GDM1 (cell line): ENCODE measurements around the gene PCARE.

Experiments used
- DNase-seq: peaks from one replicate; lab custom pipeline; 2025; lab: John Stamatoyannopoulos, UW

PCARE gene

DNA sequence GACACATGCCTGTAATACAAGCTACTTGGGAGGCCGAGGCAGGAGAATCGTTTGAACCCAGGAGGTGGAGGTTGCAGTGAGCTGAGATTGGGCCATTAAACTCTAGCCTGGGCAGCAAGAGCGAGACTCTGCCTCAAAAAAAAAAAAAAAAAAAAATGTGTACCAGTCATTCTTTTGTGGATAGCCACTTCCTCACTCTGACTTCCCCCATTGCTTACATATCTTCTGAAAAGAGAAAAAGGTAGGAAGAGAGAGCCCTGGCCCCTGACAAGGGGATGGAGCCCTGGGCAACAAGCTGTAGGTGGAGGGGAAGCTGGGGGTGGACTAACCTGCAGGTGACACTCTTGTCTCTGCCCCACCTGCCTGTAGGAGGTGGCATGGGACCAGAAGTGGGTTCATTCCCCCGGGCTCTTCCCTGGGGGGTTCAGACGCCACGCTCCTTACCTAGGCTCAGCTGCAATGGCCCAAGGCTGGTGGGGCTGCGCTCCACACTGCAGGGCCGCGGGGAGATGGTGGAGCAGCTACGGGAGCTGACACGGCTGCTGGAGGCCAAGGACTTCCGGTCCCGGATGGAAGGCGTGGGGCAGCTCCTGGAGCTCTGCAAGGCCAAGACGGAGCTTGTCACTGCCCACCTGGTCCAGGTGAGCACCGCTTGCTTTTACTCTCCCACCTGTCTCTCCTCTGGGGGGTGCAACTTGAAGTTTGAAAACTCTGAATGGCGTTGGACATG lies 39.1 kb downstream of the PCARE start:
- DNase-seq, result no peak

DNA sequence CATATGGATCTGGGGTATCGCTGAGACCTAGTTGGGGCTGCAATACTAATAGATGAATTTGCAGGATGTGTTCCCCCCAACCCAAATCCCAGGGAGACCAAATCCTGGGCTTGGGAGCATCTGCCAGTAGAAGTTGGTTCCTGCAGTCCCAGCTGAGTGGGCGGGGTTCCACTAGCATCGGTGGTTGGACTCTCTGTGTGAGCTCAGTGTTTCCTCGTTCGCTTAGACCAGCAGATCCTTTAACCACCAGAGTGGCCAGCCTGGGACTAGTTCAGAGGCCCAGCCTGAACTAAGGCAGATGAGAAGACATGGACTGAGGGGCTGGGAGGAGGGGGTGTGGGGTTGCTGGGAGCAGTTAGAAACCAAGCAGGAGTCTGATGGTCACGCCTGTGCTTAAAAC lies 40.7 kb downstream of the PCARE start:
- DNase-seq, result no peak

DNA sequence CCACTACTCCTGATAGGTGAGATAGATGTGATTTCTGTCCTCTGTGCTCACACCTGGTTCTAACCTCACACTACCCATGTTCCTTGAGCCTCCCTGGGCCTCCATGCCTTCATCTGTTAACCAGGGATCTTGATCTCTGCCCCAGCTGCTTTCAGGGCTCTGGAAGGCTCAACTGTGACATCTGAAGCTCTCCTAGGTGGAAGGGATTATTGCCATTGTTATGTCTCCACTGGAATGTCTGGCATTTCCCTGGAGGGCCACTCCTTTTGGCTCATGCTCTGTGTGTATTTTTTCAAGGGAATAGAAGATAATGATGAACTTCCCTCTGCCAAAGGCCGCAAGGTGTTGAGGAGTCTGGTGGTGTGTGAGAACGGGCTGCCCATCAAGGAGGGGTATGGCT lies 41.2 kb downstream of the PCARE start:
- DNase-seq, result no peak

DNA sequence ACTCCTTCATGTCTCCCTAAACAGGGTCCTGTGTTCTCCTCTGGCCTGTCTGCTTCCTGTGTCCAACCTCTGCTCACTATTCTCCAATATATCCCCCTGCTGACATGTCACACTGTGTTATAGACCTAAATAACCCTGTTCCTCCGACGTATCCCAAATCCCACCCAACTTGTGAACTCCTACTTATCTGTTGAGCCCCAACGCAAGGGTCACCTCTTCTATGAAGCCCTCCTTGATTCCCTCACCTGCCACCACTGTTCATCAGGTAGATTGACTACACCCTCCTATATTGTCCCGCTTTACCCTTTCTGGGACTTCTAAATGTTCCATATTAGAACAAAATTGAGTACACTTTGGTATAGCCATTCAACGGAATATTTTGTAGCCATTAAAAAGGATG lies 42.1 kb downstream of the PCARE start:
- no peak for DNase-seq

DNA sequence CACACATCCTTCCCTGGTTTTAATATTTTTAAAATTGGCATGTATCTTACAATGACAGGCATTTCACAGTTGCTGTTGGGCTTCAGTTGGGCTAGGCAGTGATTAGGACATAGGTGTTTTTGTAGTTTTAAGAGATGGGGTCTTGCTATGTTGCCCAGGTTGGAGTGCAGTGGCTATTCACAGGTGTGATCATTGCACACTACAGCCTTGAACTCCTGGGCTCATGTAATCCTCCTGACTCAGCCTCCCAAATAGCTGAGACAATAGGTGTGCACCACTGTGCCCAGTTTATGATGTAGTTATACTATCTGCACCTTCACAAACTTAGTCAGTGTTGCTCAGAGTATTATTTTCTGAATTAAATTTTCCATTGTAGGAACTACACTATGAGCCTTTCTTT lies 43.3 kb downstream of the PCARE start:
- DNase-seq, result no peak

DNA sequence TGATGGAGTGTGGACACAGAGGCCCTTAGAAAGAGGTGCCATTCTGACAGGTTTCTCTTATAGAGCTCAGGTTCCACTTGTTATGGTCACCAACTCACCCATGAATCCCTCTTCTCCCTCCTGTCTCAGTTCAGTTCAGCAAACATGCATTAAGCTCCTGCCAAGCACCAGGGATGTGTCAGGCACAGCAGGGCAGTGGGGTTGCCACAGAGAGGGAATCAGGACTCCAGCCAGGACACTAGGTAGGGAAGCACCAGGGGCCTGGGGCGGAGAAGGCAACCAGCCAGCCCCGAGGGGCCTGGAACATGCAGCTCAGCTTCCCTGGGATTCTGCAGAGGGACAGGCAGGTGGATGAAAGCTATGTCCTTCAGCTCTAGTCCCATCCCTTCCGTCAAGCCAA lies 48.6 kb downstream of the PCARE start:
- DNase-seq, result no peak

DNA sequence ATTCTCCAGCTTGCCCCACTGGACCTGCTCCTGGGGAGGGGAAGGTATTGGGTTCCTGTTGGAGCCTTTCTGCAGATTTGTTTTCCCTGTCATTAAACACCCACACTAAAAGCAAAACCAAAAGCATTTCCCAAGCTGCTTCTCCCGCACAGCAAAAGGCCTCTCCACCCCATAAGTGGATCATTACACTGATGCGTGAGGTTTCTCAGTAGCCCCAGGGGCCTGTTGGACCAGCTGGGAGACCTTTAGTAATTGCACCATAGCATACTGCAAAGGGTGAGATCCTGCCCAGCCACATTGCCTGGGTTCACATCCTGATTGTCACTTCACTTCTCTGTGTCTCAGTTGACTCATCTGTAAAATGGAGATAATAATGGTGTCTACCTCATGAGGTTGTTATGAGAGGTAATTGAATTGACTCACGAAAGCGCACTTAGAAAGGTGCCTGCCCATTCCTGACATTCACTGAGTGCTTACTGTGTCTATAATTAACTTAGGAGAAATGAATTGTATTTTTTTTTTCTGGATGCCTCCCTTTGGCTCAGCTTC lies 49.4 kb downstream of the PCARE start:
- no peak for DNase-seq

DNA sequence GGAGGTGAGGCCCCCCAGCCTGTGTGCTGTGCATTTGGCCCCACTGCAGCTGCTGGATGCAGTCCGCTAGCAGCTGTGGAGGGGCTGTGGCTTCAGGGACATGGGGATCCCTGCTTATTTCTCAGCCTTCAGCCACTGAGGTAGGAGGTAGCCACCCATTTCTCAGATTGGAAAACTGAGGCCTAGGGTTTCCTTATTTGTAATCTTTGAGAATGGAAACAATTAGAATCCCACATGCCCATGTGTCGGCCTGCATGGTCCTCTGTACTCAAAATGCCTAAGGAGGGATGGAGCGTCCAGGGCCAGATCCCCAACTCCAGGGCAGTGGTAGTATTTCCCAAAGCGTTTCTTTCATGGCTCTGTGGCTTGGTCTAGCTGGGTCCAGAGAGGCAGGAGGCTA lies 51.1 kb downstream of the PCARE start:
- DNase-seq, result no peak

DNA sequence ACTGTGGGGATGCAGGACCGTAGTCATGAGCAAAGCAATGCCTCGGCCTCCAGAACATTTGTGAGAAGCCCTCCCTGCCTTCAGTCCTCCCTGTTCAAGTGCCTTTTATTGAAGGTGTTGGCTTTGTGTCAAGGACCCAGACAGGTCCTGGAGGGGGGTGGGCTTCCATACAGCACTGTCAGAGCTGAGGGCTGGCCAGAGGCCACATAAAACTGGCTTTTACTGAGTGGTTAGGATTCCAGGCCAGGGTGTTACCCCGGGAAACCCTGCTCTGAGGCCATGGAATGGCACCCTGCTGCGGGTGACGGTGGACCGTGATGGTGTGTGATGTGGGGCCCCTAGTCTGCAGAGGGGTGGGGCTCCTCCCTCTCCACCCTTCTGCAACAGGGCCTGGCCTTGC lies 51.6 kb downstream of the PCARE start:
- DNase-seq, result no peak

DNA sequence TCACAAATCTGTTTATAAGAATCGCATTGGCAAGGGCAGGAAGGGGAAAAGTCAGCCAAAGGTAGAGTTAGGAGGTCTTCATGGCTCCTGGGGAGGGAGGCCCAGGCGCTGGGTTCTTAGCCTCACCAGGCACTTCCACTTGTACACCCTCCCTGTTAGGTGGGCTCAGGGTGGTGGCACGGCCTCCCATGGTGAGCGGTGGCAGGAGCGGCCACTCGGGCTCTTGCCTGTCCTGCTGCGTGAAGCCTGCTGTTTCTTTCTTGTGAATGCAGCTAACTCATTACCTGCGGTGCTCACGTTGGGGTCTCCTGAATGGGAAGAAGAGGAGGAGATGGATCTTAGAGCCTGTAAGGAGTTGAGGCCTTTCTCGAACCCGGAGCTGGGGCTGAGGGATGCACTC lies 52.4 kb downstream of the PCARE start:
- DNase-seq, result no peak

DNA sequence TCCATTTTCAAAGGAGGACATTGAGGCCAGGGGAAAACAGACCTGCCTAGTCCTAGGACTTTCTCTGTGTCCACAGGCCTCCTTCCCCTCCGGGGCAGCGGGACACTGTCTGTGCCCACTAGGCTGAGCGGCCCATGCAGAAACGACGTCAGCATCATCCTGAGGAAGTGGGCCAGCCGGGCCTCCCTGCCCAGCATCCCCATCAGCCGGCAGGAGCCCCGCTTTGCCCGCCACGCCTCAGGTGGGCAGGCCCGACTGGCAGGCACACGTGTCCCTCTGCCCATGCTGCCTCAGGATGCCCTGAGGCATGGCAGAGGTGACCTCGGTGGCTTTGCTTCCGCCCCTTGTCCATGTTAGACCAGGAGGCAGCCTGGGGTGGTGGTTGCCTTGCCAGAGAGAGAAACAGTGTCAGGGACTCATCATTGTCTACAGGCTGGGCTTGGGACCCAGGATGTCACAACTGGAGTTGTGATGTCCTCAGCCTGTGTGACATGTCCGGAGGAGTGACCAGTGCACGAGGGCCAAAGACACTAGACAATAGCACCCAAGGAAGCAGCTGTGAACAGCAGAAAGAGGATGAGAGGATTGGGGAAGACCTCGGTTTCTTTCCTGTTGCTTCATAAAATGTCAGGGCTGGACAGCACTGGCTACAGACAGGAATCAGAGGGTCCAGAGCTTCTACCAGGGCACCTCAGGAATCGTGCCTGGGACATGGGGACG lies 56.4 kb downstream of the PCARE start:
- no peak for DNase-seq

DNA sequence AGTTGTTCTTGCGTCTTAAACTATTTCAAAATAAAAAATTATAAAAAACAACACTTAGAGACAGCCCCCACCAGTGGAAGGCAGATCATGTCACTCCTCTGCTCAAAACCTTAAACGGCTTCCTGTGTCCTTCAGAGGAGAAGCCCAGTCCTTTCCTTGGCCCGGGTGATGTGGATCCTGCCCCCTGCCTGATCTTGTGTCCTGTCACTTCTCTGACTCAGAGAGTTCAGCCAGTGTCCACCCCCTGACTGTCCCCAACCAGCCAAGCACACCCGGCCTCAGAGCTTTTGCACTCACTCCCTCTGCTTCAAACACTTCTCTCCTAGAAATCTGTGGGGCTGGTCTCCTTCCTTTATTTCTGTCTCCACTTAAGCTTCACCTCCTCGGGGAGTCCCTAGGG lies 57.8 kb downstream of the PCARE start:
- DNase-seq, result no peak

DNA sequence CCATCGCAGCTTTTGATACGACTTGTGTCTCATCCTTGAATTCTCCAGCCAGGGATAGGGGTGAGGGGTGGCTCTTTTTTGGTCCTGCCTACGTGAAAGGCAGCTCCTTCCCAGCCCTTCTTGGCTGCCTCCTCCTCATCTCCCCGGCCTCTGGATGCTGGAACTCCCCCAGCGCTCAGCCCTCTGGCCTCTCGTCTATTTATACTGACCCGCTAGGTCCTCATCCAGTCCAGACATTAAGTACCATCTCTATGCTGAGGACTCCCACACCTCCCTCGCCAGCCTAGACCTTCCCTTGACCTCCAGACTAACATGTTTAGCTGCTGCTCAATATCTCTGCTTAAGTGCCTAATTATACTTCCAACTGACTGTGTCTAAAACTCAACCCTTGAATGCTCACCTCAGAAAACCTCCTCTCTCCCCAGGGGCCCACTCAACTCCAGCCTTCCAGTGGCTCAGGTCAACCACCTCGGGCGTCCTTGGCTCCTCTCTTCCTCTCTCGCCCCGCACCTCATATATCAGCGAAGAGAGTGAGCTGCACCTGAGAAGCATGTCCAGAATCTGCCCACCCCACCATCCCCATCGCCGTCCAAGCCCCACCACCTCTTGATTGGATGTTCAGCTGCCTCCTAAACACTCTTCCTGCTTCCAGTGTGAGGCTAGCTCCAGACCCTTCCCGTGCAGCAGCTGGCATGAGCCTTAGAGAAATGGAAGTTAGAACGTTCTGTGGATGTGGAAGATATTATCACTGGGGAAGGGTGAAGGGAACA lies 58.4 kb downstream of the PCARE start:
- no peak for DNase-seq

DNA sequence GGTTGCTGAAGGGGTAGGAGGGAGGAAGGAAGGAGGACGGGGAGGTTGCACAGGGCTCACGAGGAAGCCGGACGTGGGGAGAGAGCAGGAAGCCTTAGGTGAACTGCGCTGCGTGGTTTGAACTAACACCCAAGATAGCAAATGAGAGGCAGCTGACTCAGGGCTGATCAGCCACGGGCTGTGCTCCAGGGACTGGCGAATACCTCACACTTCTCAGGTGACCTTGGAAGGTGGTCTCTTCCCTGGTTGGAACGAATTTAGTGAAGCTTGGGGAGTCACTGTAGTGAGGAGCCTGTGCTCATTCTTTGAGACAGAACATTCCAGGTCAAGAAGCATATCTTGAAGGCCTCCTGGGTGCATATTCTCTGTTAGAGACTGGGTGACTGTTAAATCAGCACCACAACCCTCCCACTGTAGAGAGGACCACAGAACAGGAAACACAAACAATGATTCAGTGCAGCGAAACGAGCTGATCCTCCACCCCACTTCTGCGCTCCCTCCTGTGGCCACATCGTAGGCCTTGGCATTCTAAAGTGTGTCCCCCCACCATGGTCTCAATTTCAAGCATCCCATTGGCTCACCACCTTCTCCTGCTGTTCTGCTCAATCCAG lies 59.4 kb downstream of the PCARE start:
- DNase-seq, result peak; percentile 40

DNA sequence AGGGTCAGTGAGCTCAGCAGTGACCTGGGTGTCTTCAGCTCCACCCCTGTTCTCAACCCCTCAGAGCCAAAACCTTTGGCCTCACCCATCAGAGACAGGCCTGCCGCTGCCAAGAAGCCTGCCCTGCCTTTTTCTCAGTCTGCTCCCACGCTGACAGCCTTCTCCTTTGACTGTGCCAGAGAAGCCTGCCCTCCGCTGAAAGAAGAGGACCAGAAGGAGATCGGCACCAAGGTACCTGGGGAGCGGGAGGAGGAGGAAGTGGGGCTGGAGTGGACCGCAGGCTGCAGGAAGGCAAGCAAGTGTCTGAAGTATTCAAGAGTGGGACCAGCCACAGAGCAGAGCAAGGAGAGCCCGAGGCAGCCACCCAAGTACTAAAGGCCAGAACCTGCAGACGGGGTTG lies 60.0 kb downstream of the PCARE start:
- no peak for DNase-seq

DNA sequence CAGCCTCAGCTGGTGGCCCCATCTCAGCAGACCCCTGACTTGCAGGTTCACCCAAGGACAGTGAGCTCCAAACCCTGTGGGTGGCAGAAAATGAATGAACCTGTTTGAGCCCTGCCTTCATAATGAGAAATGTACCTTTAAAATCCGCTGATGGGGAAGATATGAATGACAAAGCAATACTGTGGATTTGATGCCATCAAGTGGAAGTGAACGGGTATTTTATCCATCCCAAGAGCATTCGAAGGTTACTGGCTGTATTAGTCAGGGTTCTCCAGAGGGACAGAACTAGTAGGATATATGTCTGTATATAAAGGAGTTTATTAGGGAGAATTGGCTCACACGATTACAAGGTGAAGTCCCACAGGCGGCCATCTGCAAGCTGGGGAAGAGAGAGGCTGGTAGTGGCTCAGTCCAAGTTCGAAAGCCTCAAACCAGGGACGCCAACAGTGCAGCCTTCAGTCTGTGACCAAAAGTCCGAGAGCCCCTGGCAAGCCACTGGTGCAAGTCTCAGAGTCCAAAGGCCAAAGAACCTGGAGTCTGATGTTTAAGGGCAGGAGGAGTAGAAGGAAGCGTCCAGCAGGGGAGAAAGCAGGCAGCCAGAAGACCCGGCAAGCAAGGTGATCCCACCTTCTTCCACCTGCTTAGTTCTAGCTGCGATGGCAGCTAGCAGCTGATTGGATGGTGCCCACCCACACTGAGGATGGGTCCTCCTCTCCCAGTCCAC lies 61.1 kb downstream of the PCARE start:
- DNase-seq, result no peak

DNA sequence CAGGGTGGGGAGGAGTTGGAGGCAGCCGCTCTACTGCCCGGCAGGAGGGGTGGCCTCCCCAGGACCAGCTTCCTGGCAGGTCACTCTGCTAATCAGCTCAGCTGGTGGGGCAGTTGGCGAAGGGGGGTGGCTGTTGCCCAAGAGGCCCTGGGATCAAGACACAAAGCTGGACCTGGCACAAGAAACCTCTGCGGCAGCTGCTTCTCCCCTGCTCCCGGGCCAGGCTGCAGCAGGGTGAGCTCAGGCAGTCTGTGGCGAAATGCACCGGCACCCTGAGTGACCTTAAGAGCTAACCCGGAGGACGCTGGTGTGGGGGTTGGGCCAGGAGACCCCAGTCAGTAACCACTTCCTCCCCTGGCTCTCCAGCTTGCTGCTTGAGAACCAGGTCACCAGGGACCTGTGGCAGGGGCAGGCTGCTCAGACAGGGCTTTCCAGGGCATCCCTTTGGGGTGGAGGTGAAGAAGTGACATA lies 62.1 kb downstream of the PCARE start:
- DNase-seq, result peak; percentile 24
